IPS-20b (cell line): ENCODE data around the gene CR1L.
"Not testable (repeated sequence)": the region's sequence is repeated elsewhere in the genome, so short reads cannot be mapped to it uniquely, and the experiment has no call there.

Experiments
- H3K27ac ChIP-seq: one replicate; pipeline ENCODE4 v1.5.1; 2013; ENCODE audit warnings: low read length
- H3K27me3 ChIP-seq: 2 replicates; pipeline ENCODE4 v1.6.1; 2013; ENCODE audit warnings: mild to moderate bottlenecking, low read length, inconsistent platforms; ENCODE audit not compliant: insufficient read depth
- H3K36me3 ChIP-seq: 2 replicates; pipeline ENCODE4 v1.6.1; 2013; ENCODE audit warnings: low read depth, mild to moderate bottlenecking, inconsistent platforms, low read length, moderate library complexity; ENCODE audit not compliant: insufficient read depth
- H3K4me1 ChIP-seq: 2 replicates; pipeline ENCODE4 v1.6.1; 2013; ENCODE audit warnings: mild to moderate bottlenecking, control low read depth, inconsistent platforms, low read length, moderate library complexity; ENCODE audit not compliant: insufficient read depth
- H3K4me3 ChIP-seq: 2 replicates; pipeline ENCODE4 v1.5.1; 2013; ENCODE audit warnings: mild to moderate bottlenecking, low read length, inconsistent platforms
- H3K9ac ChIP-seq: 2 replicates; pipeline ENCODE4 v1.6.1; 2013; ENCODE audit warnings: low read depth, mild to moderate bottlenecking, inconsistent platforms, low read length, moderate library complexity
- H3K9me3 ChIP-seq: 2 replicates; pipeline ENCODE4 v1.6.1; 2013; ENCODE audit warnings: mild to moderate bottlenecking, low read depth, low read length, inconsistent platforms; ENCODE audit not compliant: insufficient read depth

CR1L gene

GRCh38 chr1:207647671-207648333 is 2.9 kb downstream of the CR1L start:
- peaks cover 9% of the 10 kb centered on the region; the same call in 1 of the 2 replicates for H3K4me1 ChIP-seq
- no peaks in the 10 kb centered on the region for H3K9me3 ChIP-seq
- H3K4me3 ChIP-seq: no peak overlapping the region

GRCh38 chr1:207648334-207649209 is 3.6 kb downstream of the CR1L start:
- H3K27ac ChIP-seq: no peak overlapping the region
- H3K27me3 ChIP-seq: peaks cover 5% of the 10 kb centered on the region; the same call in 1 of the 2 replicates
- H3K4me1 ChIP-seq: peaks cover 9% of the 10 kb centered on the region; the same call in 1 of the 2 replicates
- no peak overlapping the region for H3K9ac ChIP-seq
- H3K4me3 ChIP-seq: no peak overlapping the region
- no peaks in the 10 kb centered on the region for H3K36me3 ChIP-seq
- no peaks in the 10 kb centered on the region for H3K9me3 ChIP-seq

More at GRCh38 chr1:207647671-207648333, 2.9 kb downstream of the CR1L start:
- H3K27ac ChIP-seq: no peak overlapping the region
- no peak overlapping the region for H3K9ac ChIP-seq
- H3K36me3 ChIP-seq: no peaks in the 10 kb centered on the region
- peaks cover 5% of the 10 kb centered on the region; the same call in 1 of the 2 replicates for H3K27me3 ChIP-seq

GRCh38 chr1:207649210-207649753 is 4.3 kb downstream of the CR1L start:
- Histone ChIP-seq H3K9me3 (no peaks in the 10 kb centered on the region), H3K27me3 (peaks cover 5% of the 10 kb centered on the region; the same call in 1 of the 2 replicates), H3K9ac (no peak overlapping the region), H3K4me1 (peaks cover 9% of the 10 kb centered on the region; the same call in 1 of the 2 replicates), H3K4me3 (no peak overlapping the region), H3K27ac (no peak overlapping the region), H3K36me3 (no peaks in the 10 kb centered on the region)

- H3K36me3 ChIP-seq: no peaks in the 10 kb centered on the region
- no peak overlapping the region for H3K27ac ChIP-seq
- H3K4me1 ChIP-seq: peaks cover 9% of the 10 kb centered on the region; the same call in 1 of the 2 replicates
- peaks cover 5% of the 10 kb centered on the region; the same call in 1 of the 2 replicates for H3K27me3 ChIP-seq
- no peak overlapping the region for H3K9ac ChIP-seq
- no peak overlapping the region for H3K4me3 ChIP-seq
- H3K9me3 ChIP-seq: no peaks in the 10 kb centered on the region
Measured at GRCh38 chr1:207649865-207650580, 5.1 kb downstream of the CR1L start.

- Histone ChIP-seq H3K27ac (no peak overlapping the region), H3K9ac (no peak overlapping the region), H3K36me3 (no peaks in the 10 kb centered on the region)
Measured at GRCh38 chr1:207651583-207651982, 6.7 kb downstream of the CR1L start.

GRCh38 chr1:207654320-207654719 is 9.4 kb downstream of the CR1L start:
- no peak overlapping the region for H3K4me3 ChIP-seq
- peaks cover 5% of the 10 kb centered on the region; the same call in 1 of the 2 replicates for H3K4me1 ChIP-seq
- H3K27me3 ChIP-seq: no peaks in the 10 kb centered on the region
- no peak overlapping the region for H3K9ac ChIP-seq
- H3K36me3 ChIP-seq: no peaks in the 10 kb centered on the region
- H3K27ac ChIP-seq: no peak overlapping the region
- no peaks in the 10 kb centered on the region for H3K9me3 ChIP-seq

More at GRCh38 chr1:207651583-207651982, 6.7 kb downstream of the CR1L start:
- no peaks in the 10 kb centered on the region for H3K27me3 ChIP-seq
- H3K9me3 ChIP-seq: no peaks in the 10 kb centered on the region
- H3K4me3 ChIP-seq: no peak overlapping the region
- H3K4me1 ChIP-seq: peaks cover 9% of the 10 kb centered on the region; the same call in 1 of the 2 replicates

GRCh38 chr1:207658408-207658807 is 13.5 kb downstream of the CR1L start:
- Histone ChIP-seq H3K4me3 (no peak overlapping the region), H3K27me3 (no peaks in the 10 kb centered on the region), H3K9me3 (no peaks in the 10 kb centered on the region), H3K27ac (no peak overlapping the region), H3K4me1 (no peaks in the 10 kb centered on the region), H3K9ac (no peak overlapping the region), H3K36me3 (no peaks in the 10 kb centered on the region)

- H3K27ac ChIP-seq: no peak overlapping the region
- peaks cover 6% of the 10 kb centered on the region; the same call in 1 of the 2 replicates for H3K9me3 ChIP-seq
- H3K4me1 ChIP-seq: no peaks in the 10 kb centered on the region
- no peak overlapping the region for H3K4me3 ChIP-seq
- H3K36me3 ChIP-seq: no peaks in the 10 kb centered on the region
- no peak overlapping the region for H3K9ac ChIP-seq
- no peaks in the 10 kb centered on the region for H3K27me3 ChIP-seq
Measured at GRCh38 chr1:207658904-207659485, 14.1 kb downstream of the CR1L start.

- Histone ChIP-seq H3K9ac (no peak overlapping the region), H3K4me1 (no peaks in the 10 kb centered on the region), H3K27me3 (no peaks in the 10 kb centered on the region), H3K27ac (no peak overlapping the region), H3K36me3 (no peaks in the 10 kb centered on the region), H3K9me3 (peaks cover 12% of the 10 kb centered on the region; the same call in 1 of the 2 replicates), H3K4me3 (no peak overlapping the region)
Measured at GRCh38 chr1:207659545-207660153, 14.7 kb downstream of the CR1L start.

GRCh38 chr1:207661420-207661819 is 16.5 kb downstream of the CR1L start:
- not testable (repeated sequence) for H3K27me3 ChIP-seq
- peaks cover 14% of the 10 kb centered on the region for H3K9me3 ChIP-seq

More at GRCh38 chr1:207661420-207661819, 16.5 kb downstream of the CR1L start:
- H3K27ac ChIP-seq, H3K4me1 ChIP-seq, H3K9ac ChIP-seq, H3K4me3 ChIP-seq, H3K36me3 ChIP-seq: not testable (repeated sequence)
